Sigmoid colon (tissue), 7 donors: ENCODE data around the gene DSCAM. TPM values are rescaled to one million over a fixed set of nuclear protein-coding genes. Genes with fewer than 3 reads are reported as not detected.

ENCODE experiments used
- DNase-seq: peaks from one replicate; pipeline ENCODE4 v3.0.0-alpha.2; 2019
- H3K27ac ChIP-seq, 4 donors: fragments of 200-600 bp; sonication (generic); one replicate each; pipeline ENCODE4 v1.5.1; 2016 to 2019; ENCODE audit warnings: mild to moderate bottlenecking in 1 of 4
- H3K27me3 ChIP-seq, 3 donors: fragments of 200-600 bp; sonication (generic); one replicate each; pipeline ENCODE4 v1.5.1; 2019; ENCODE audit warnings: mild to moderate bottlenecking in 1 of 3
- H3K36me3 ChIP-seq, 4 donors: fragments of 200-600 bp; sonication (generic); one replicate each; pipeline ENCODE4 v1.5.1; 2016 to 2019
- H3K4me1 ChIP-seq, 4 donors: fragments of 200-600 bp; sonication (generic); one replicate each; pipeline ENCODE4 v1.5.1; 2017 to 2019
- H3K4me3 ChIP-seq, 4 donors: fragments of 200-600 bp; sonication (generic); one replicate each; pipeline ENCODE4 v1.5.1; 2017 to 2019; ENCODE audit warnings: mild to moderate bottlenecking in 2 of 4, moderate library complexity in 1 of 4
- H3K9me3 ChIP-seq, 4 donors: fragments of 200-600 bp in 3 of 4; sonication (generic) in 3 of 4; one replicate each; pipeline versions ENCODE4 v1.5.1 to v1.6.1; 2013 to 2019
- CTCF ChIP-seq, 4 experiments: fragments of 450-650 bp in 3 of 4; fragments of 200-600 bp in 1 of 4; IDR thresholded peaks; one replicate each; pipeline ENCODE4 v1.5.1; 2016 to 2019; ENCODE audit warnings: antibody characterized with exemption in 4 of 4, mild to moderate bottlenecking in 3 of 4, moderate library complexity in 2 of 4
- EP300 ChIP-seq, 4 donors: sonication (generic); formaldehyde crosslinking; IDR thresholded peaks; one replicate each; pipeline ENCODE4 v1.6.1; 2017; ENCODE audit warnings: antibody characterized with exemption in 4 of 4
- POLR2A ChIP-seq, 2 donors: fragments of 450-650 bp; IDR thresholded peaks; one replicate each; pipeline ENCODE4 v1.6.1; 2016; ENCODE audit warnings: antibody characterized with exemption in 2 of 2, mild to moderate bottlenecking in 2 of 2, moderate library complexity in 2 of 2
- POLR2AphosphoS5 ChIP-seq, 4 donors: sonication (generic); formaldehyde crosslinking; IDR thresholded peaks; one replicate each; pipeline ENCODE4 v1.6.1; 2017; ENCODE audit warnings: antibody characterized with exemption in 4 of 4
- WGBS, 2 donors: extraction: QIAGEN DNeasy Blood & Tissue Kit; methylation state at CpG; one replicate each; pipeline ENCODE4 v1.1.7; 2013; 5-methylcytosine and 5-hydroxymethylcytosine counted together
- intact Hi-C: fragments of 100-400 bp; cut with DNase I; formaldehyde crosslinking; loops from one replicate; pipeline ENCODE4 v1.15.1; 2023
- polyA plus RNA-seq, 3 donors: library from polyadenylated mRNA; stranded (reverse); fragments of 200-250 nt; gene quantifications; one replicate each; pipeline ENCODE4 v1.2.3, GENCODE V29; 2013
- total RNA-seq, 4 donors: library from RNA; depleted of rRNA; stranded (reverse); fragments of >200 nt; gene quantifications; one replicate each; pipeline ENCODE4 v1.1.0, GENCODE V29; 2016
- donor health status: healthy with polysubstance abuse.
- donor health status: Bipolar disorder and iron deficiency.
- donor health status: healthy.

The DSCAM gene
- total and polyA plus RNA-seq, 7 donors: 0.17 to 0.55 (median 0.33) TPM; not detected in 2

- Histone ChIP-seq H3K36me3 (no peaks in the 10 kb centered on the region), H3K4me1 (no peaks in the 10 kb centered on the region), H3K27ac (no peak overlapping the region), H3K4me3 (no peak overlapping the region), H3K27me3 (no peaks in the 10 kb centered on the region), H3K9me3 (peaks cover 0 to 1% (median 0%) of the 10 kb centered on the region in 4 donors)
- intact Hi-C loops: no loop called here
- DNase-seq: no peak
- no peak for TF ChIP-seq CTCF (IDR thresholded peaks at IDR 0.05)
- no peak for TF ChIP-seq EP300 (IDR thresholded peaks at IDR 0.05)
- TF ChIP-seq POLR2AphosphoS5 (IDR thresholded peaks at IDR 0.05): no peak
- TF ChIP-seq POLR2A (IDR thresholded peaks at IDR 0.05): no peak
- WGBS, 2 donors: 82 to 89% methylated on average over 1 of the region's 1 CpG
Measured at GRCh38 chr21:40489001-40489400, 358.0 kb downstream of the DSCAM start.

GRCh38 chr21:40481764-40482163 lies 365.2 kb downstream of the DSCAM start:
- no peaks in the 10 kb centered on the region for H3K9me3 ChIP-seq
- H3K4me3 ChIP-seq: no peak overlapping the region
- no peak overlapping the region for H3K27ac ChIP-seq
- H3K4me1 ChIP-seq: no peaks in the 10 kb centered on the region
- TF ChIP-seq POLR2AphosphoS5 (IDR thresholded peaks at IDR 0.05) (no peak), POLR2A (IDR thresholded peaks at IDR 0.05) (no peak), CTCF (IDR thresholded peaks at IDR 0.05) (no peak), EP300 (IDR thresholded peaks at IDR 0.05) (no peak)
- intact Hi-C loops: no loop called here
- WGBS, 2 donors: 88 to 90% methylated on average over 9 of the region's 9 CpGs
- no peaks in the 10 kb centered on the region for H3K27me3 ChIP-seq
- no peaks in the 10 kb centered on the region for H3K36me3 ChIP-seq
- DNase-seq: no peak

GRCh38 chr21:40474513-40474912 lies 372.4 kb downstream of the DSCAM start:
- DNase-seq: no peak
- Histone ChIP-seq H3K4me1 (no peaks in the 10 kb centered on the region), H3K27ac (no peak overlapping the region), H3K27me3 (no peaks in the 10 kb centered on the region), H3K9me3 (no peaks in the 10 kb centered on the region), H3K36me3 (no peaks in the 10 kb centered on the region), H3K4me3 (no peak overlapping the region)
- 89 to 92% methylated on average over 15 of the region's 15 CpGs for WGBS, 2 donors
- intact Hi-C loops: no loop called here
- TF ChIP-seq POLR2A (IDR thresholded peaks at IDR 0.05): no peak
- no peak for TF ChIP-seq CTCF (IDR thresholded peaks at IDR 0.05)

GRCh38 chr21:40472013-40472412 lies 374.9 kb downstream of the DSCAM start:
- 59 to 66% methylated on average over 4 of the region's 4 CpGs for WGBS, 2 donors
- Histone ChIP-seq H3K27me3 (no peaks in the 10 kb centered on the region), H3K27ac (no peak overlapping the region), H3K36me3 (no peaks in the 10 kb centered on the region), H3K4me3 (no peak overlapping the region), H3K9me3 (no peaks in the 10 kb centered on the region), H3K4me1 (no peaks in the 10 kb centered on the region)
- intact Hi-C loops: no loop called here
- TF ChIP-seq EP300 (IDR thresholded peaks at IDR 0.05): no peak
- no peak for TF ChIP-seq POLR2AphosphoS5 (IDR thresholded peaks at IDR 0.05)
- TF ChIP-seq POLR2A (IDR thresholded peaks at IDR 0.05): no peak
- TF ChIP-seq CTCF (IDR thresholded peaks at IDR 0.05): no peak
- DNase-seq: no peak

- WGBS, 2 donors: 32 to 42% methylated on average over 2 of the region's 2 CpGs
Measured at GRCh38 chr21:40471103-40471502, 375.9 kb downstream of the DSCAM start.

More at GRCh38 chr21:40471103-40471502, 375.9 kb downstream of the DSCAM start:
- no peak overlapping the region for H3K27ac ChIP-seq
- H3K4me1 ChIP-seq: no peaks in the 10 kb centered on the region
- H3K4me3 ChIP-seq: no peak overlapping the region
- H3K9me3 ChIP-seq: no peaks in the 10 kb centered on the region
- H3K36me3 ChIP-seq: no peaks in the 10 kb centered on the region
- intact Hi-C loops: no loop called here
- H3K27me3 ChIP-seq: no peaks in the 10 kb centered on the region
- DNase-seq: no peak
- TF ChIP-seq CTCF (IDR thresholded peaks at IDR 0.05) (no peak), POLR2AphosphoS5 (IDR thresholded peaks at IDR 0.05) (no peak), POLR2A (IDR thresholded peaks at IDR 0.05) (no peak), EP300 (IDR thresholded peaks at IDR 0.05) (no peak)
